IMR-90 (cell line): Measurements from ENCODE around the gene PRELID2. TPM values are rescaled to one million over a fixed set of nuclear protein-coding genes. Genes with fewer than 3 reads are reported as not detected.
"Not testable (repeated sequence)": the region's sequence is repeated elsewhere in the genome, so short reads cannot be mapped to it uniquely, and the experiment has no call there.

Experiments
- ATAC-seq: fragments of 200-7000 bp; cut with Tn5 transposase; 2 replicates; pipeline ENCODE4 v1.9.1; 2020; ENCODE audit warnings: low read depth, mild to moderate bottlenecking, moderate library complexity
- BruUV-seq: library from RNA; stranded (reverse); fragments of 400-500 nt; replicated peaks from 2 replicates; lab custom pipeline; 2021; lab: Mats Ljungman, UMichigan
- CTCF ChIA-PET: fragments of 300-600 bp; formaldehyde crosslinking; extraction: SDS; loops from one replicate; lab custom pipeline; 2021; ENCODE audit warnings: antibody characterized with exemption; lab: Yijun Ruan, JAX
- POLR2A ChIA-PET: fragments of 300-600 bp; sonication (Branson Sonifier 250); formaldehyde crosslinking; loops from one replicate; lab custom pipeline; 2022; ENCODE audit warnings: antibody characterized with exemption; ENCODE audit not compliant: unreplicated experiment; lab: Charles Lee
- DNase-seq: peaks from one replicate; pipeline ENCODE4 v3.0.0; 2013
- H2AFZ ChIP-seq: replicated peaks from 2 replicates; pipeline ENCODE3; 2013; ENCODE audit warnings: low read length, mild to moderate bottlenecking; ENCODE audit not compliant: poor library complexity
- H2AK5ac ChIP-seq: 2 replicates; pipeline ENCODE4 v1.6.1; 2013; ENCODE audit warnings: low read depth, low read length, inconsistent platforms
- H2AK9ac ChIP-seq: replicated peaks from 2 replicates; pipeline ENCODE3; 2013; ENCODE audit warnings: mild to moderate bottlenecking, low read depth, low read length, moderate library complexity; ENCODE audit not compliant: poor library complexity
- H2BK120ac ChIP-seq: 2 replicates; pipeline ENCODE4 v1.6.1; 2013; ENCODE audit warnings: low read depth, low read length, inconsistent platforms
- H2BK15ac ChIP-seq: 3 replicates; pipeline ENCODE4 v1.6.1; 2013; ENCODE audit warnings: low read depth, low read length, inconsistent platforms
- H2BK20ac ChIP-seq: 2 replicates; pipeline ENCODE4 v1.6.1; 2013; ENCODE audit warnings: low read depth, mild to moderate bottlenecking, inconsistent platforms, low read length, moderate library complexity
- H2BK5ac ChIP-seq: 2 replicates; pipeline ENCODE4 v1.6.1; 2013; ENCODE audit warnings: mild to moderate bottlenecking, low read depth, low read length, inconsistent platforms; ENCODE audit not compliant: poor library complexity, severe bottlenecking
- H3K14ac ChIP-seq: replicated peaks from 2 replicates; pipeline ENCODE4 v1.6.1; 2013; ENCODE audit warnings: low read depth, low read length, inconsistent platforms
- H3K18ac ChIP-seq: 2 replicates; pipeline ENCODE4 v1.6.1; 2013; ENCODE audit warnings: low read depth, low read length, control low read depth
- H3K23ac ChIP-seq: 2 replicates; pipeline ENCODE4 v1.6.1; 2013; ENCODE audit warnings: low read depth, low read length, inconsistent platforms
- H3K27ac ChIP-seq: 2 replicates; pipeline ENCODE4 v1.5.1; 2013; ENCODE audit warnings: mild to moderate bottlenecking, control low read depth, low read length; ENCODE audit not compliant: insufficient read depth
- H3K27me3 ChIP-seq: 2 replicates; pipeline ENCODE4 v1.6.1; 2013; ENCODE audit warnings: low read length; ENCODE audit not compliant: control insufficient read depth, insufficient read depth
- H3K36me3 ChIP-seq: 2 replicates; pipeline ENCODE4 v1.6.1; 2013; ENCODE audit warnings: low read length, mixed read lengths; ENCODE audit not compliant: control insufficient read depth, insufficient read depth
- H3K4ac ChIP-seq: 2 replicates; pipeline ENCODE4 v1.6.1; 2013; ENCODE audit warnings: low read depth, low read length, inconsistent platforms
- H3K4me1 ChIP-seq: 2 replicates; pipeline ENCODE4 v1.6.1; 2013; ENCODE audit warnings: low read length, mixed read lengths; ENCODE audit not compliant: control insufficient read depth, insufficient read depth
- H3K4me2 ChIP-seq: 2 replicates; pipeline ENCODE4 v1.6.1; 2013; ENCODE audit warnings: low read depth, mild to moderate bottlenecking, control low read depth, low read length, moderate library complexity
- H3K4me3 ChIP-seq: 2 replicates; pipeline ENCODE4 v1.5.1; 2013; ENCODE audit warnings: low read depth, mild to moderate bottlenecking, control low read depth, low read length, moderate library complexity; ENCODE audit not compliant: insufficient read depth
- H3K56ac ChIP-seq: 2 replicates; pipeline ENCODE4 v1.6.1; 2013; ENCODE audit warnings: low read length, inconsistent platforms; ENCODE audit not compliant: insufficient read depth; ENCODE audit errors: extremely low read depth
- H3K79me1 ChIP-seq, 2 experiments: 2 replicates each; pipeline ENCODE4 v1.6.1; 2013; ENCODE audit warnings: low read length in 2 of 2, inconsistent platforms in 1 of 2, low read depth in 1 of 2
- H3K9ac ChIP-seq: 2 replicates; pipeline ENCODE4 v1.6.1; 2013; ENCODE audit warnings: low read depth, low read length, control low read depth
- H3K9me1 ChIP-seq: 2 replicates; pipeline ENCODE4 v1.6.1; 2013; ENCODE audit warnings: low read length, inconsistent platforms; ENCODE audit not compliant: insufficient read depth
- H3K9me3 ChIP-seq: 2 replicates; pipeline ENCODE4 v1.6.1; 2013; ENCODE audit warnings: low read length; ENCODE audit not compliant: control insufficient read depth, insufficient read depth
- H4K20me1 ChIP-seq: 2 replicates; pipeline ENCODE4 v1.6.1; 2013; ENCODE audit warnings: low read length, inconsistent platforms; ENCODE audit not compliant: insufficient read depth
- H4K5ac ChIP-seq: 2 replicates; pipeline ENCODE4 v1.6.1; 2013; ENCODE audit warnings: mild to moderate bottlenecking, low read depth, low read length, control low read depth
- H4K8ac ChIP-seq, 2 experiments: 2 replicates each; pipeline ENCODE4 v1.6.1; 2013; ENCODE audit warnings: low read depth in 2 of 2, low read length in 2 of 2, control low read depth in 1 of 2, inconsistent platforms in 1 of 2
- H4K91ac ChIP-seq: 2 replicates; pipeline ENCODE4 v1.6.1; 2013; ENCODE audit warnings: low read depth, low read length, inconsistent platforms; ENCODE audit not compliant: insufficient read depth
- RAD21 ChIP-seq: IDR thresholded peaks from 2 replicates; pipeline ENCODE4 v1.6.1; 2012; ENCODE audit warnings: low read length, improper control_type of control experiment
- RCOR1 ChIP-seq: IDR thresholded peaks from 2 replicates; pipeline ENCODE4 v1.6.1; 2012; ENCODE audit warnings: mild to moderate bottlenecking, low read length, improper control_type of control experiment; ENCODE audit not compliant: insufficient replicate concordance
- RFX5 ChIP-seq: IDR thresholded peaks from 2 replicates; pipeline ENCODE4 v1.8.0; 2012; ENCODE audit warnings: low read depth, mild to moderate bottlenecking, low read length, moderate library complexity
- WGBS, 2 experiments: methylation state at CpG; one replicate each; pipeline versions ENCODE4 v1.1.5 to v1.1.7; 2013; ENCODE audit warnings: missing lambda C conversion rate in 2 of 2; ENCODE audit not compliant: insufficient read length in 1 of 2; ENCODE audit errors: extremely low coverage in 2 of 2; 5-methylcytosine and 5-hydroxymethylcytosine counted together
- dilution Hi-C: fragments of 300-500 bp; cut with HindIII; formaldehyde crosslinking; loops from one replicate; pipeline ENCODE4 v1.14.3; 2018; ENCODE audit warnings: low sequenced_read_pairs; ENCODE audit not compliant: unreplicated experiment
- in situ Hi-C: fragments of 300-500 bp; cut with MboI; formaldehyde crosslinking; loops from 3 replicates; pipeline ENCODE4 v1.14.3; 2019; ENCODE audit warnings: low sequenced_read_pairs, inconsistent platforms, mixed read lengths
- intact Hi-C: fragments of 100-400 bp; cut with micrococcal nuclease; formaldehyde crosslinking; loops from 2 replicates; pipeline ENCODE4 v1.10.0; 2022
- polyA plus RNA-seq, 3 experiments: library from polyadenylated mRNA; depleted of rRNA; stranded (reverse); fragments of >200 nt; gene quantifications; 2 replicates each; pipeline ENCODE4 v1.2.3, GENCODE V29; 2012; ENCODE audit warnings: low replicate concordance in 1 of 3
- total RNA-seq: library from RNA; depleted of rRNA; stranded (reverse); fragments of >200 nt; gene quantifications from 2 replicates; pipeline ENCODE4 v1.2.3, GENCODE V29; 2012
- TF ChIP-seq, protein P1 (sequence below): fragments of 150-350 bp; IDR thresholded peaks from 2 replicates; pipeline ENCODE4 v1.6.1; 2016; ENCODE audit warnings: low read depth, mild to moderate bottlenecking, low read length, moderate library complexity, borderline replicate concordance
- TF ChIP-seq, protein P2 (sequence below): conservative IDR thresholded peaks from 2 replicates; pipeline ENCODE4 v1.5.1; 2012; ENCODE audit warnings: mild to moderate bottlenecking, low read depth, low read length, improper control_type of control experiment

Gene PRELID2
- total and polyA plus RNA-seq, 2 of the 4 experiments (the other 2 are of a cell fraction), result 4.9 to 8.6 TPM

DNA sequence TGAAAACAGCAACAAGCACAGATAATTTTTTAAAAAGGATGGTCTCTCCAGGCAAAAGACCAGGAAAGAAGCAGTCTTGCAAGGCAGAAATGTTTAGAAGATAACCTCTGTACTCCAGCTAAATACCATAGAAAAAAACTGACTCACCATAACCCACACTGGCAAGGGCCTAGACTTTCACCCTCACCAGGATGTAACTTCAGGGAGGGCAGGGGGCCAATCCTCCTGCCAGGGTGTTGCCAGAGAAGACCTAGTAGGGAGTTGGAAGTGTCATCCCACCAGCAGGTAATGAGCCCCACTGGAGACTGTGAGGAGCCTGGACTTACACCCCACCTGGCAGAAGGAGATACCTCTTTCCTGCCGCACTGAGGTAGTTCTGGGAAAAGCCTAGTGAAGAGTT is 97.6 kb downstream of the PRELID2 start:
- in situ Hi-C loops (no loop called here), intact Hi-C loops (no loop called here), dilution Hi-C loops (no loop called here)
- H4K5ac ChIP-seq, result no peak overlapping the region
- H3K4me2 ChIP-seq, result no peak overlapping the region
- no peak overlapping the region for H2AK9ac ChIP-seq
- no peak overlapping the region for H2AK5ac ChIP-seq
- ChIA-PET POLR2A (no interaction called here), CTCF (no interaction called here)
- no peaks in the 10 kb centered on the region for H3K27me3 ChIP-seq
- H4K91ac ChIP-seq, result no peak overlapping the region
- H3K56ac ChIP-seq, result no peak overlapping the region
- no peak overlapping the region for H2BK15ac ChIP-seq
- TF ChIP-seq RAD21 (no peak), RCOR1 (no peak), RFX5 (no peak)
- TF ChIP-seq, protein P1, sequence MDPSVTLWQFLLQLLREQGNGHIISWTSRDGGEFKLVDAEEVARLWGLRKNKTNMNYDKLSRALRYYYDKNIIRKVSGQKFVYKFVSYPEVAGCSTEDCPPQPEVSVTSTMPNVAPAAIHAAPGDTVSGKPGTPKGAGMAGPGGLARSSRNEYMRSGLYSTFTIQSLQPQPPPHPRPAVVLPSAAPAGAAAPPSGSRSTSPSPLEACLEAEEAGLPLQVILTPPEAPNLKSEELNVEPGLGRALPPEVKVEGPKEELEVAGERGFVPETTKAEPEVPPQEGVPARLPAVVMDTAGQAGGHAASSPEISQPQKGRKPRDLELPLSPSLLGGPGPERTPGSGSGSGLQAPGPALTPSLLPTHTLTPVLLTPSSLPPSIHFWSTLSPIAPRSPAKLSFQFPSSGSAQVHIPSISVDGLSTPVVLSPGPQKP, result no peak
- TF ChIP-seq, protein P2, sequence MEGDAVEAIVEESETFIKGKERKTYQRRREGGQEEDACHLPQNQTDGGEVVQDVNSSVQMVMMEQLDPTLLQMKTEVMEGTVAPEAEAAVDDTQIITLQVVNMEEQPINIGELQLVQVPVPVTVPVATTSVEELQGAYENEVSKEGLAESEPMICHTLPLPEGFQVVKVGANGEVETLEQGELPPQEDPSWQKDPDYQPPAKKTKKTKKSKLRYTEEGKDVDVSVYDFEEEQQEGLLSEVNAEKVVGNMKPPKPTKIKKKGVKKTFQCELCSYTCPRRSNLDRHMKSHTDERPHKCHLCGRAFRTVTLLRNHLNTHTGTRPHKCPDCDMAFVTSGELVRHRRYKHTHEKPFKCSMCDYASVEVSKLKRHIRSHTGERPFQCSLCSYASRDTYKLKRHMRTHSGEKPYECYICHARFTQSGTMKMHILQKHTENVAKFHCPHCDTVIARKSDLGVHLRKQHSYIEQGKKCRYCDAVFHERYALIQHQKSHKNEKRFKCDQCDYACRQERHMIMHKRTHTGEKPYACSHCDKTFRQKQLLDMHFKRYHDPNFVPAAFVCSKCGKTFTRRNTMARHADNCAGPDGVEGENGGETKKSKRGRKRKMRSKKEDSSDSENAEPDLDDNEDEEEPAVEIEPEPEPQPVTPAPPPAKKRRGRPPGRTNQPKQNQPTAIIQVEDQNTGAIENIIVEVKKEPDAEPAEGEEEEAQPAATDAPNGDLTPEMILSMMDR, result no peak
- H3K4me3 ChIP-seq, result no peak overlapping the region
- H3K14ac ChIP-seq, result no peak overlapping the region
- no peaks in the 10 kb centered on the region for H3K36me3 ChIP-seq
- no peak overlapping the region for H3K23ac ChIP-seq
- no peaks in the 10 kb centered on the region for H4K20me1 ChIP-seq
- no TSS peak for BruUV-seq
- no peak overlapping the region for H2AFZ ChIP-seq
- no peak overlapping the region for H2BK20ac ChIP-seq
- H3K4me1 ChIP-seq, result no peaks in the 10 kb centered on the region
- H2BK120ac ChIP-seq, result no peak overlapping the region
- no peak overlapping the region for H3K27ac ChIP-seq
- WGBS, 2 experiments, result no CpG with 5 or more reads among the region's 1 CpG
- H3K4ac ChIP-seq, result no peak overlapping the region
- H3K9ac ChIP-seq, result no peak overlapping the region
- DNase-seq (no peak), ATAC-seq (no peak)
- no peaks in the 10 kb centered on the region for H3K9me3 ChIP-seq
- H3K9me1 ChIP-seq, result 0 out of 2 replicates have a peak, but pooled peaks cover 3% of the 10 kb centered on the region
- no peak overlapping the region for H4K8ac ChIP-seq
- no peaks in the 10 kb centered on the region for H3K79me1 ChIP-seq
- no peak overlapping the region for H2BK5ac ChIP-seq
- no peak overlapping the region for H3K18ac ChIP-seq

DNA sequence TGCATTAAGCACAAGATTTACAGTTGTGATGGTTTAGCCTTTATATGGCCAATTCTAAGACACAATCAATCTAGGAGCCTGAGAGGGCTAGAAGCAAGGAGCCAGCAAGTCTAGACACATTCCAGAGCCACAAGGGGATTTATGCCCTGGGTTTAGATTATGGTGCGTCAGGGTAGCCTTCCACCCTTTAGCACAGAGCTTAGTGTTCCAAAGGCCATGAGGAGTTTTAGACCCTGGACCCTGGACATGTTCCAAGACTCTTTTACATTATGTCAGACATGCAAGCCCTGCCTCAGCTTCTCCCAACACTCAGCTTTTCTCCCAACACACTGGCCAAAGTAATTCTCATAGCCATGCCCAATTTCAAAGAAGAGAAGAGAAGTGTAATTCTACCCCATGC is 105.2 kb downstream of the PRELID2 start:
- H2BK20ac ChIP-seq, H3K79me1 ChIP-seq, H4K8ac ChIP-seq, H3K14ac ChIP-seq, H2AFZ ChIP-seq, H3K4me1 ChIP-seq, DNase-seq, intact Hi-C loops, H4K91ac ChIP-seq, H3K27ac ChIP-seq, POLR2A ChIA-PET, H3K56ac ChIP-seq, H2AK5ac ChIP-seq, H3K9me1 ChIP-seq, H2AK9ac ChIP-seq, in situ Hi-C loops, H4K5ac ChIP-seq, H3K36me3 ChIP-seq, dilution Hi-C loops, H3K4me3 ChIP-seq, BruUV-seq, H2BK5ac ChIP-seq, ATAC-seq, H3K23ac ChIP-seq, CTCF ChIA-PET, H2BK120ac ChIP-seq, H3K4ac ChIP-seq, H3K27me3 ChIP-seq, H3K18ac ChIP-seq, H4K20me1 ChIP-seq, H3K9ac ChIP-seq, H2BK15ac ChIP-seq, H3K4me2 ChIP-seq: not testable (repeated sequence)
- WGBS, 2 experiments, result no CpG with 5 or more reads among the region's 1 CpG
- peaks cover 11% of the 10 kb centered on the region for H3K9me3 ChIP-seq
